Measurements from ENCODE around the gene ITGAL.

ITGAL gene

GRCh38 chr16:30472328-30472942 lies at the start of gene ITGAL:
ITGAL (plus strand) TSS chr16:30472742; CDS start chr16:30472838, 96 bp downstream.
- TF ChIP-seq ARNTL (CRISPR knock-in tag; IDR thresholded peaks at IDR 0.05; ENCODE audit: borderline replicate concordance, low read depth): no peak
- TF ChIP-seq TSHZ2 (CRISPR knock-in tag; IDR thresholded peaks at IDR 0.05): no peak
- no peak for TF ChIP-seq ZFP30 (CRISPR knock-in tag; IDR thresholded peaks at IDR 0.05)
- no peak for TF ChIP-seq ZC3H10 (CRISPR knock-in tag; IDR thresholded peaks at IDR 0.05)
- no peak for TF ChIP-seq CSDC2 (CRISPR knock-in tag; IDR thresholded peaks at IDR 0.05)
- TF ChIP-seq OSR1 (CRISPR knock-in tag; IDR thresholded peaks at IDR 0.05): no peak
- TF ChIP-seq ZFP3 (CRISPR knock-in tag; IDR thresholded peaks at IDR 0.05): no peak
- TF ChIP-seq CSRNP3 (CRISPR knock-in tag; IDR thresholded peaks at IDR 0.05): no peak
- TF ChIP-seq GLIS3 (CRISPR knock-in tag; IDR thresholded peaks at IDR 0.05): no peak
- TF ChIP-seq ZNF565 (CRISPR knock-in tag; conservative IDR thresholded peaks at IDR 0.05; ENCODE audit: low read depth): no peak
- no peak for TF ChIP-seq ISL1 (CRISPR knock-in tag; IDR thresholded peaks at IDR 0.05)
- no peak for TF ChIP-seq CREB5 (CRISPR knock-in tag; IDR thresholded peaks at IDR 0.05; ENCODE audit: low read depth)
- ATAC-seq: no peak

GRCh38 chr16:30428055-30428454 lies 44.5 kb upstream of the ITGAL start:
- no peak for ATAC-seq
- TF ChIP-seq TSHZ2 (CRISPR knock-in tag; IDR thresholded peaks at IDR 0.05): no peak
- TF ChIP-seq ZNF8 (CRISPR knock-in tag; IDR thresholded peaks at IDR 0.05): no peak
- TF ChIP-seq RARB (CRISPR knock-in tag; IDR thresholded peaks at IDR 0.05): no peak
- TF ChIP-seq BACH2 (CRISPR knock-in tag; IDR thresholded peaks at IDR 0.05; ENCODE audit: borderline replicate concordance): no peak
- no peak for TF ChIP-seq CSDC2 (CRISPR knock-in tag; IDR thresholded peaks at IDR 0.05)
- TF ChIP-seq ZNF70 (CRISPR knock-in tag; IDR thresholded peaks at IDR 0.05): no peak
- no peak for TF ChIP-seq TCF4 (CRISPR knock-in tag; IDR thresholded peaks at IDR 0.05; ENCODE audit: borderline replicate concordance)
- TF ChIP-seq ARNTL (CRISPR knock-in tag; IDR thresholded peaks at IDR 0.05; ENCODE audit: borderline replicate concordance, low read depth): no peak
- no peak for TF ChIP-seq CREB5 (CRISPR knock-in tag; IDR thresholded peaks at IDR 0.05; ENCODE audit: low read depth)
- TF ChIP-seq GLIS3 (CRISPR knock-in tag; IDR thresholded peaks at IDR 0.05): no peak
- TF ChIP-seq SNAI2 (CRISPR knock-in tag; IDR thresholded peaks at IDR 0.05): no peak
- TF ChIP-seq ISL1 (CRISPR knock-in tag; IDR thresholded peaks at IDR 0.05): no peak
- TF ChIP-seq ZFP3 (CRISPR knock-in tag; IDR thresholded peaks at IDR 0.05): no peak
- TF ChIP-seq PATZ1 (CRISPR knock-in tag; IDR thresholded peaks at IDR 0.05; ENCODE audit: borderline replicate concordance): no peak
- no peak for TF ChIP-seq OSR1 (CRISPR knock-in tag; IDR thresholded peaks at IDR 0.05)
- TF ChIP-seq POU6F1 (CRISPR knock-in tag; IDR thresholded peaks at IDR 0.05; ENCODE audit: borderline replicate concordance, low read depth): no peak
- TF ChIP-seq PPARA (CRISPR knock-in tag; IDR thresholded peaks at IDR 0.05; ENCODE audit: borderline replicate concordance): no peak
- no peak for TF ChIP-seq TOX (CRISPR knock-in tag; IDR thresholded peaks at IDR 0.05; ENCODE audit: borderline replicate concordance)
- TF ChIP-seq ZC3H10 (CRISPR knock-in tag; IDR thresholded peaks at IDR 0.05): no peak
- no peak for TF ChIP-seq CSRNP3 (CRISPR knock-in tag; IDR thresholded peaks at IDR 0.05)

All from SK-N-SH treated with all-trans-retinoic acid at 6 μM for 48 hours (cell line).